HCT116 (cell line): ENCODE measurements around the gene G6PC3. TPM values are rescaled to one million over a fixed set of nuclear protein-coding genes. Genes with fewer than 3 reads are reported as not detected.

Experiments used
- ATAC-seq: fragments of 200-7000 bp; cut with Tn5 transposase; 2 replicates; pipeline ENCODE4 v1.9.1; 2020; ENCODE audit warnings: mild to moderate bottlenecking, moderate library complexity
- BruUV-seq: library from RNA; stranded (reverse); fragments of 400-500 nt; replicated peaks from 2 replicates; lab custom pipeline; 2021; lab: Mats Ljungman, UMichigan
- CTCF ChIA-PET: fragments of 300-600 bp; sonication (Branson Sonifier 250); formaldehyde crosslinking; loops from one replicate; lab custom pipeline; 2021; ENCODE audit warnings: antibody characterized with exemption; lab: Charles Lee
- POLR2A ChIA-PET: fragments of 300-600, 350-600 bp; sonication (Branson Sonifier 250); formaldehyde crosslinking; loops from one replicate; lab custom pipeline; 2021; ENCODE audit warnings: antibody characterized with exemption; lab: Charles Lee
- RAD21 ChIA-PET, 2 experiments: fragments of 300-600 bp; sonication (Branson Sonifier 250); formaldehyde crosslinking; loops; one replicate each; lab custom pipeline; 2023; ENCODE audit warnings: low total read pairs in 2 of 2; ENCODE audit not compliant: uncharacterized antibody in 2 of 2, unreplicated experiment in 2 of 2, low non-redundant PET in 1 of 2; lab: Charles Lee
- DNase-seq: peaks from one replicate; pipeline ENCODE4 v3.0.0-alpha.2; 2010; ENCODE audit warnings: low read depth, low spot score
- H2AFZ ChIP-seq: fragments of 200-600 bp; shearing (Covaris generic), sonication (generic); 2 replicates; pipeline ENCODE4 v1.6.1; 2017; ENCODE audit warnings: low read depth, mixed run types, mixed read lengths, antibody characterized with exemption, low read length; ENCODE audit not compliant: poor library complexity, severe bottlenecking
- H3K27ac ChIP-seq: 2 replicates; pipeline ENCODE4 v1.5.1; 2012; ENCODE audit warnings: low read depth, low read length
- H3K27me3 ChIP-seq: fragments of 200-600 bp; sonication (generic); 2 replicates; pipeline ENCODE4 v1.6.1; 2016; ENCODE audit warnings: mixed run types, low read length, mixed read lengths; ENCODE audit not compliant: insufficient read depth
- H3K36me3 ChIP-seq, 2 experiments: fragments of 200-500 bp in 1 of 2; fragments of 200-600 bp in 1 of 2; sonication (Bioruptor generic) in 1 of 2; sonication (generic) in 1 of 2; 2 replicates each; pipeline versions ENCODE4 v1.5.1 to v1.6.1; 2014 to 2016; ENCODE audit warnings: low read length in 2 of 2, inconsistent platforms in 1 of 2, mixed read lengths in 1 of 2, mixed run types in 1 of 2; ENCODE audit not compliant: insufficient read depth in 2 of 2, control insufficient read depth in 1 of 2
- H3K4me1 ChIP-seq, 2 experiments: fragments of 200-600 bp in 1 of 2; sonication (generic) in 1 of 2; 2 replicates each; pipeline versions ENCODE4 v1.5.1 to v1.6.1; 2012 to 2017; ENCODE audit warnings: low read length in 2 of 2, inconsistent platforms in 1 of 2, mild to moderate bottlenecking in 1 of 2, mixed read lengths in 1 of 2, mixed run types in 1 of 2, moderate library complexity in 1 of 2; ENCODE audit not compliant: insufficient read depth in 2 of 2, control insufficient read depth in 1 of 2
- H3K4me2 ChIP-seq: fragments of 200-600 bp; sonication (generic); 2 replicates; pipeline ENCODE4 v1.6.1; 2017; ENCODE audit warnings: mixed run types, low read length, mixed read lengths
- H3K4me3 ChIP-seq, 2 experiments: fragments of 200-600 bp in 1 of 2; sonication (generic) in 1 of 2; replicated peaks in 1 of 2; 2 replicates each; pipeline ENCODE4 v1.5.1; 2011 to 2016; ENCODE audit warnings: low read length in 2 of 2, control low read depth in 1 of 2, low read depth in 1 of 2, mild to moderate bottlenecking in 1 of 2, mixed read lengths in 1 of 2, mixed run types in 1 of 2
- H3K79me2 ChIP-seq: fragments of 200-600 bp; sonication (generic); 2 replicates; pipeline ENCODE4 v1.6.1; 2017; ENCODE audit warnings: mild to moderate bottlenecking, mixed run types, low read length, moderate library complexity, mixed read lengths; ENCODE audit not compliant: insufficient read depth
- H3K9ac ChIP-seq: fragments of 200-600 bp; sonication (generic); 2 replicates; pipeline ENCODE4 v1.6.1; 2016; ENCODE audit warnings: low read length, mixed read lengths
- H3K9me2 ChIP-seq: fragments of 200-600 bp; sonication (generic), shearing (Covaris generic); 2 replicates; pipeline ENCODE4 v1.6.1; 2017; ENCODE audit warnings: mixed run types, mild to moderate bottlenecking, moderate library complexity; ENCODE audit not compliant: insufficient read depth
- H3K9me3 ChIP-seq, 2 experiments: fragments of 200-500 bp in 1 of 2; fragments of 200-600 bp in 1 of 2; sonication (Bioruptor generic) in 1 of 2; sonication (generic) in 1 of 2; 2 replicates each; pipeline ENCODE4 v1.6.1; 2014 to 2017; ENCODE audit warnings: low read length in 2 of 2, mixed read lengths in 2 of 2, inconsistent platforms in 1 of 2, low read depth in 1 of 2, mild to moderate bottlenecking in 1 of 2, mixed run types in 1 of 2, moderate library complexity in 1 of 2; ENCODE audit not compliant: control insufficient read depth in 1 of 2, insufficient read depth in 1 of 2
- H4K20me1 ChIP-seq: fragments of 200-600 bp; sonication (generic), shearing (Covaris generic); 2 replicates; pipeline ENCODE4 v1.6.1; 2017; ENCODE audit warnings: mixed run types, mild to moderate bottlenecking, moderate library complexity; ENCODE audit not compliant: insufficient read depth
- CEBPB ChIP-seq: IDR thresholded peaks from 2 replicates; pipeline ENCODE4 v1.6.1; 2012; ENCODE audit warnings: low read depth
- ELF1 ChIP-seq: IDR thresholded peaks from 2 replicates; pipeline ENCODE4 v1.6.1; 2012; ENCODE audit warnings: low read depth, borderline replicate concordance
- EZH2phosphoT487 ChIP-seq: fragments of 200-600 bp; IDR thresholded peaks from 2 replicates; pipeline ENCODE4 v1.6.1; 2018; ENCODE audit warnings: antibody characterized with exemption, borderline replicate concordance
- JUND ChIP-seq: IDR thresholded peaks from 2 replicates; pipeline ENCODE4 v1.6.1; 2012
- POLR2A ChIP-seq: IDR thresholded peaks from 2 replicates; pipeline ENCODE4 v1.7.0; 2011; ENCODE audit warnings: borderline replicate concordance; ENCODE audit not compliant: insufficient read depth, insufficient read length; ENCODE audit errors: extremely low read depth
- RAD21 ChIP-seq: IDR thresholded peaks from 2 replicates; pipeline ENCODE4 v1.6.1; 2012; ENCODE audit warnings: low read depth, mild to moderate bottlenecking
- TCF7L2 ChIP-seq: IDR thresholded peaks from 2 replicates; pipeline ENCODE4 v1.7.0; 2011; ENCODE audit warnings: borderline replicate concordance, inconsistent platforms; ENCODE audit not compliant: insufficient read depth, insufficient read length; ENCODE audit errors: extremely low read depth
- YY1 ChIP-seq: IDR thresholded peaks from 2 replicates; pipeline ENCODE4 v1.6.1; 2011; ENCODE audit warnings: low read length, low read depth, moderate library complexity, mild to moderate bottlenecking; ENCODE audit not compliant: insufficient replicate concordance; ENCODE audit errors: extremely low read depth
- ZFX ChIP-seq: fragments of 450-650 bp; IDR thresholded peaks from 2 replicates; pipeline ENCODE4 v1.6.1; 2017
- ZNF274 ChIP-seq: fragments of 200-500 bp; sonication (Bioruptor generic); IDR thresholded peaks from 2 replicates; pipeline ENCODE4 v1.6.1; 2014; ENCODE audit warnings: mild to moderate bottlenecking, low read depth, low read length, inconsistent platforms
- intact Hi-C: fragments of 100-400 bp; cut with micrococcal nuclease; formaldehyde crosslinking; loops from 2 replicates; pipeline ENCODE4 v1.10.0; 2022
- total RNA-seq: library from RNA; stranded (reverse); gene quantifications from one replicate; pipeline ENCODE4 v1.2.1, GENCODE V29; 2021; ENCODE audit not compliant: unreplicated experiment
- TF ChIP-seq, protein P1 (sequence below): IDR thresholded peaks from 2 replicates; pipeline ENCODE4 v1.6.1; 2012; ENCODE audit warnings: low read depth
- TF ChIP-seq, protein P2 (sequence below), 3 experiments: fragments of 200-600 bp in 1 of 3; sonication (generic) in 1 of 3; IDR thresholded peaks in 2 of 3; conservative IDR thresholded peaks in 1 of 3; 2 replicates each; pipeline ENCODE4 v1.5.1; 2012 to 2017; ENCODE audit warnings: low read depth in 2 of 3, low read length in 2 of 3, antibody characterized with exemption in 1 of 3, borderline replicate concordance in 1 of 3, control low read depth in 1 of 3, mild to moderate bottlenecking in 1 of 3, mixed read lengths in 1 of 3, mixed run types in 1 of 3, moderate library complexity in 1 of 3; ENCODE audit not compliant: insufficient read depth in 1 of 3
- TF ChIP-seq, protein P3 (sequence below): IDR thresholded peaks from 2 replicates; pipeline ENCODE4 v1.6.1; 2012

Gene G6PC3
- total RNA-seq, 1 experiment from 2014 or later, result 50.6 TPM

GRCh38 chr17:44038604-44039011, 31.9 kb upstream of the G6PC3 start:
- intact Hi-C loops, result no loop called here
- Histone ChIP-seq H3K9me2 (no peaks in the 10 kb centered on the region), H3K27ac (no peak overlapping the region), H2AFZ (no peak overlapping the region), H3K79me2 (peaks cover 65% of the 10 kb centered on the region), H3K9ac (no peak overlapping the region), H3K4me1 (no peaks in the 10 kb centered on the region), H3K4me2 (no peak overlapping the region), H3K9me3 (no peaks in the 10 kb centered on the region), H3K4me3 (no peak overlapping the region), H4K20me1 (peaks cover 12% of the 10 kb centered on the region; the same call in 1 of the 2 replicates), H3K36me3 (peaks cover 35 to 43% of the 10 kb centered on the region in 2 experiments; a peak in 3 of 4 replicates), H3K27me3 (no peaks in the 10 kb centered on the region)
- TF ChIP-seq POLR2A, result no peak
- no peak for TF ChIP-seq JUND
- no peak for TF ChIP-seq ZNF274
- RAD21 ChIA-PET, result no interaction called here
- ATAC-seq (no peak), DNase-seq (no peak)
- POLR2A ChIA-PET, result no interaction called here
- CTCF ChIA-PET, result no interaction called here
- no TSS peak for BruUV-seq

GRCh38 chr17:44039829-44040635, 30.5 kb upstream of the G6PC3 start:
- no peak overlapping the region for H2AFZ ChIP-seq
- no peak overlapping the region for H3K4me3 ChIP-seq
- CTCF ChIA-PET, result no interaction called here
- RAD21 ChIA-PET, result no interaction called here
- DNase-seq (no peak), ATAC-seq (no peak)
- H3K79me2 ChIP-seq, result peaks cover 79% of the 10 kb centered on the region
- no peak overlapping the region for H3K9ac ChIP-seq
- no TSS peak for BruUV-seq
- no peaks in the 10 kb centered on the region for H3K9me3 ChIP-seq
- intact Hi-C loops, result loop anchor here (2.0 kb wide), 1 partner anchor 161 kb away; no protein-coding TSS in a partner anchor
- H4K20me1 ChIP-seq, result peaks cover 12% of the 10 kb centered on the region; the same call in 1 of the 2 replicates
- no peak overlapping the region for H3K27ac ChIP-seq
- no peaks in the 10 kb centered on the region for H3K27me3 ChIP-seq
- peaks cover 29 to 40% of the 10 kb centered on the region in 2 experiments; a peak in 3 of 4 replicates for H3K36me3 ChIP-seq
- POLR2A ChIA-PET, result no interaction called here
- no peaks in the 10 kb centered on the region for H3K4me1 ChIP-seq
- no peak overlapping the region for H3K4me2 ChIP-seq
- H3K9me2 ChIP-seq, result no peaks in the 10 kb centered on the region
- no peak for TF ChIP-seq RAD21
- no peak for TF ChIP-seq CEBPB
- TF ChIP-seq EZH2phosphoT487, result no peak
- TF ChIP-seq TCF7L2, result no peak
- TF ChIP-seq POLR2A, result no peak
- TF ChIP-seq, protein P1, sequence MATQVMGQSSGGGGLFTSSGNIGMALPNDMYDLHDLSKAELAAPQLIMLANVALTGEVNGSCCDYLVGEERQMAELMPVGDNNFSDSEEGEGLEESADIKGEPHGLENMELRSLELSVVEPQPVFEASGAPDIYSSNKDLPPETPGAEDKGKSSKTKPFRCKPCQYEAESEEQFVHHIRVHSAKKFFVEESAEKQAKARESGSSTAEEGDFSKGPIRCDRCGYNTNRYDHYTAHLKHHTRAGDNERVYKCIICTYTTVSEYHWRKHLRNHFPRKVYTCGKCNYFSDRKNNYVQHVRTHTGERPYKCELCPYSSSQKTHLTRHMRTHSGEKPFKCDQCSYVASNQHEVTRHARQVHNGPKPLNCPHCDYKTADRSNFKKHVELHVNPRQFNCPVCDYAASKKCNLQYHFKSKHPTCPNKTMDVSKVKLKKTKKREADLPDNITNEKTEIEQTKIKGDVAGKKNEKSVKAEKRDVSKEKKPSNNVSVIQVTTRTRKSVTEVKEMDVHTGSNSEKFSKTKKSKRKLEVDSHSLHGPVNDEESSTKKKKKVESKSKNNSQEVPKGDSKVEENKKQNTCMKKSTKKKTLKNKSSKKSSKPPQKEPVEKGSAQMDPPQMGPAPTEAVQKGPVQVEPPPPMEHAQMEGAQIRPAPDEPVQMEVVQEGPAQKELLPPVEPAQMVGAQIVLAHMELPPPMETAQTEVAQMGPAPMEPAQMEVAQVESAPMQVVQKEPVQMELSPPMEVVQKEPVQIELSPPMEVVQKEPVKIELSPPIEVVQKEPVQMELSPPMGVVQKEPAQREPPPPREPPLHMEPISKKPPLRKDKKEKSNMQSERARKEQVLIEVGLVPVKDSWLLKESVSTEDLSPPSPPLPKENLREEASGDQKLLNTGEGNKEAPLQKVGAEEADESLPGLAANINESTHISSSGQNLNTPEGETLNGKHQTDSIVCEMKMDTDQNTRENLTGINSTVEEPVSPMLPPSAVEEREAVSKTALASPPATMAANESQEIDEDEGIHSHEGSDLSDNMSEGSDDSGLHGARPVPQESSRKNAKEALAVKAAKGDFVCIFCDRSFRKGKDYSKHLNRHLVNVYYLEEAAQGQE, result no peak
- TF ChIP-seq YY1, result no peak
- TF ChIP-seq JUND, result no peak
- TF ChIP-seq ZFX, result no peak
- TF ChIP-seq, protein P2, sequence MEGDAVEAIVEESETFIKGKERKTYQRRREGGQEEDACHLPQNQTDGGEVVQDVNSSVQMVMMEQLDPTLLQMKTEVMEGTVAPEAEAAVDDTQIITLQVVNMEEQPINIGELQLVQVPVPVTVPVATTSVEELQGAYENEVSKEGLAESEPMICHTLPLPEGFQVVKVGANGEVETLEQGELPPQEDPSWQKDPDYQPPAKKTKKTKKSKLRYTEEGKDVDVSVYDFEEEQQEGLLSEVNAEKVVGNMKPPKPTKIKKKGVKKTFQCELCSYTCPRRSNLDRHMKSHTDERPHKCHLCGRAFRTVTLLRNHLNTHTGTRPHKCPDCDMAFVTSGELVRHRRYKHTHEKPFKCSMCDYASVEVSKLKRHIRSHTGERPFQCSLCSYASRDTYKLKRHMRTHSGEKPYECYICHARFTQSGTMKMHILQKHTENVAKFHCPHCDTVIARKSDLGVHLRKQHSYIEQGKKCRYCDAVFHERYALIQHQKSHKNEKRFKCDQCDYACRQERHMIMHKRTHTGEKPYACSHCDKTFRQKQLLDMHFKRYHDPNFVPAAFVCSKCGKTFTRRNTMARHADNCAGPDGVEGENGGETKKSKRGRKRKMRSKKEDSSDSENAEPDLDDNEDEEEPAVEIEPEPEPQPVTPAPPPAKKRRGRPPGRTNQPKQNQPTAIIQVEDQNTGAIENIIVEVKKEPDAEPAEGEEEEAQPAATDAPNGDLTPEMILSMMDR (IDR thresholded peaks at IDR 0.05 in 2 of 3, conservative IDR thresholded peaks at IDR 0.05 in 1 of 3; ENCODE audit: borderline replicate concordance in 1 of 3, insufficient read depth in 1 of 3, low read depth in 2 of 3, low read length in 2 of 3), result no peak
- TF ChIP-seq, protein P3, sequence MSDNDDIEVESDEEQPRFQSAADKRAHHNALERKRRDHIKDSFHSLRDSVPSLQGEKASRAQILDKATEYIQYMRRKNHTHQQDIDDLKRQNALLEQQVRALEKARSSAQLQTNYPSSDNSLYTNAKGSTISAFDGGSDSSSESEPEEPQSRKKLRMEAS, result no peak
- TF ChIP-seq ELF1, result no peak
